NCI-H524 (cell line): ENCODE results near the gene PRSS33.

ENCODE experiments used
- DNase-seq, 2 experiments: peaks; one replicate each; lab custom pipeline; 2025; lab: John Stamatoyannopoulos, UW

PRSS33 gene

GRCh38 chr16:2777231-2777902 is 10.0 kb downstream of the PRSS33 start, which contains the start of gene ELOB:
Gene ELOB (minus strand): TSS chr16:2777280. CDS start chr16:2777239, 41 bp downstream.
- peak; percentile 67 to 80 for DNase-seq

GRCh38 chr16:2776500-2777139 is 10.7 kb downstream of the PRSS33 start:
- DNase-seq, result no peak

GRCh38 chr16:2775765-2776499 is 11.4 kb downstream of the PRSS33 start:
- no peak for DNase-seq

GRCh38 chr16:2775131-2775716 is 12.1 kb downstream of the PRSS33 start:
- no peak for DNase-seq

- peak; percentile 93 to 95 for DNase-seq
Measured at GRCh38 chr16:2774161-2774891, 13.0 kb downstream of the PRSS33 start.

- DNase-seq, result no peak
Measured at GRCh38 chr16:2773188-2773968, 14.0 kb downstream of the PRSS33 start.

GRCh38 chr16:2771496-2772402 is 15.6 kb downstream of the PRSS33 start:
- DNase-seq, result no peak

GRCh38 chr16:2770057-2770951 is 17.1 kb downstream of the PRSS33 start:
- no peak for DNase-seq

GRCh38 chr16:2769675-2770056 is 17.7 kb downstream of the PRSS33 start:
- no peak for DNase-seq

GRCh38 chr16:2769100-2769529 is 18.2 kb downstream of the PRSS33 start:
- DNase-seq, result no peak

- DNase-seq, result no peak
Measured at GRCh38 chr16:2768403-2769089, 18.8 kb downstream of the PRSS33 start.

GRCh38 chr16:2767891-2768290 is 19.5 kb downstream of the PRSS33 start:
- DNase-seq, result no peak

- no peak for DNase-seq
Measured at GRCh38 chr16:2767140-2767731, 20.1 kb downstream of the PRSS33 start.

GRCh38 chr16:2766430-2767139 is 20.8 kb downstream of the PRSS33 start:
- no peak for DNase-seq

GRCh38 chr16:2765462-2766404 is 21.6 kb downstream of the PRSS33 start:
- DNase-seq, result no peak

GRCh38 chr16:2764718-2765117 is 22.6 kb downstream of the PRSS33 start:
- no peak for DNase-seq
